Lower leg skin (tissue), 3 donors: ENCODE measurements around the gene PMEPA1.

ENCODE experiments used
- CTCF ChIP-seq, 3 donors: fragments of 450-650 bp; IDR thresholded peaks; one replicate each; pipeline ENCODE4 v1.5.1; 2016; ENCODE audit warnings: antibody characterized with exemption in 3 of 3, mild to moderate bottlenecking in 3 of 3, moderate library complexity in 2 of 3
- POLR2A ChIP-seq, 2 donors: fragments of 450-650 bp; IDR thresholded peaks; one replicate each; pipeline ENCODE4 v1.6.1; 2016 to 2017; ENCODE audit warnings: antibody characterized with exemption in 2 of 2, mild to moderate bottlenecking in 1 of 2, moderate library complexity in 1 of 2

GRCh38 chr20:57743450-57744095 is 33.8 kb upstream of the PMEPA1 start:
- TF ChIP-seq CTCF (IDR thresholded peaks at IDR 0.05) (no peak), POLR2A (IDR thresholded peaks at IDR 0.05) (no peak)
